H9 (cell line): Measurements from ENCODE around the gene MON2. TPM values are rescaled to one million over a fixed set of nuclear protein-coding genes. Genes with fewer than 3 reads are reported as not detected.

Source experiments
- DNase-seq: peaks from one replicate; pipeline ENCODE4 v3.0.0-alpha.2; 2017
- H2AFZ ChIP-seq: one replicate; pipeline ENCODE4 v1.6.1; 2013; ENCODE audit warnings: mild to moderate bottlenecking, low read length, control low read depth, moderate library complexity
- H2AK5ac ChIP-seq: 2 replicates; pipeline ENCODE4 v1.6.1; 2013; ENCODE audit warnings: low read length, control low read depth, mixed read lengths; ENCODE audit not compliant: insufficient read length
- H2BK120ac ChIP-seq: one replicate; pipeline ENCODE4 v1.6.1; 2013; ENCODE audit warnings: low read depth, mild to moderate bottlenecking, low read length, control low read depth, inconsistent platforms; ENCODE audit not compliant: poor library complexity, severe bottlenecking
- H2BK12ac ChIP-seq: 2 replicates; pipeline ENCODE4 v1.6.1; 2013; ENCODE audit warnings: low read length, control low read depth, mixed read lengths, low read depth; ENCODE audit not compliant: insufficient read length
- H2BK15ac ChIP-seq: 2 replicates; pipeline ENCODE4 v1.6.1; 2013; ENCODE audit warnings: low read depth, low read length, control low read depth
- H2BK20ac ChIP-seq: one replicate; pipeline ENCODE4 v1.6.1; 2013; ENCODE audit warnings: low read depth, mild to moderate bottlenecking, low read length, control low read depth, inconsistent platforms; ENCODE audit not compliant: poor library complexity, severe bottlenecking
- H2BK5ac ChIP-seq: 2 replicates; pipeline ENCODE4 v1.6.1; 2013; ENCODE audit warnings: low read length, control low read depth, mixed read lengths; ENCODE audit not compliant: insufficient read length
- H3K14ac ChIP-seq: 2 replicates; pipeline ENCODE4 v1.6.1; 2013; ENCODE audit warnings: low read length, control low read depth; ENCODE audit not compliant: insufficient read depth
- H3K18ac ChIP-seq: 2 replicates; pipeline ENCODE4 v1.6.1; 2013; ENCODE audit warnings: low read depth, mild to moderate bottlenecking, mixed read lengths, low read length, control low read depth; ENCODE audit not compliant: insufficient read length
- H3K23ac ChIP-seq: 2 replicates; pipeline ENCODE4 v1.6.1; 2013; ENCODE audit warnings: low read length, control low read depth, mixed read lengths, low read depth; ENCODE audit not compliant: insufficient read length
- H3K23me2 ChIP-seq: 2 replicates; pipeline ENCODE4 v1.6.1; 2013; ENCODE audit warnings: low read depth, mild to moderate bottlenecking, mixed read lengths, low read length, control low read depth; ENCODE audit not compliant: insufficient read length, poor library complexity, severe bottlenecking
- H3K27ac ChIP-seq: 2 replicates; pipeline ENCODE4 v1.5.1; 2013; ENCODE audit warnings: low read length, control low read depth, mixed read lengths, low read depth; ENCODE audit not compliant: insufficient read length
- H3K27me3 ChIP-seq: 2 replicates; pipeline ENCODE4 v1.6.1; 2013; ENCODE audit warnings: low read length, control low read depth, inconsistent platforms; ENCODE audit not compliant: insufficient read depth
- H3K4ac ChIP-seq: 2 replicates; pipeline ENCODE4 v1.6.1; 2013; ENCODE audit warnings: low read depth, mild to moderate bottlenecking, control low read depth, inconsistent platforms, low read length, moderate library complexity
- H3K4me1 ChIP-seq: 2 replicates; pipeline ENCODE4 v1.6.1; 2013; ENCODE audit warnings: low read length, control low read depth, inconsistent platforms; ENCODE audit not compliant: insufficient read depth
- H3K4me2 ChIP-seq: 2 replicates; pipeline ENCODE4 v1.6.1; 2013; ENCODE audit warnings: low read length, control low read depth, mixed read lengths; ENCODE audit not compliant: insufficient read length, insufficient read depth
- H3K56ac ChIP-seq: 2 replicates; pipeline ENCODE4 v1.6.1; 2013; ENCODE audit warnings: low read depth, mild to moderate bottlenecking, mixed read lengths, low read length, control low read depth; ENCODE audit not compliant: insufficient read length
- H3K79me1 ChIP-seq: 2 replicates; pipeline ENCODE4 v1.6.1; 2013; ENCODE audit warnings: low read depth, mild to moderate bottlenecking, moderate library complexity, low read length, control low read depth, inconsistent platforms; ENCODE audit not compliant: insufficient read depth, poor library complexity, severe bottlenecking
- H3K79me2 ChIP-seq: 2 replicates; pipeline ENCODE4 v1.6.1; 2013; ENCODE audit warnings: low read length, control low read depth, inconsistent platforms; ENCODE audit not compliant: insufficient read depth
- H3K9ac ChIP-seq: 2 replicates; pipeline ENCODE4 v1.6.1; 2013; ENCODE audit warnings: low read length, control low read depth, mixed read lengths; ENCODE audit not compliant: insufficient read length; ENCODE audit errors: extremely low read depth
- H3K9me3 ChIP-seq: one replicate; pipeline ENCODE4 v1.6.1; 2013; ENCODE audit warnings: low read depth, low read length, inconsistent platforms; ENCODE audit not compliant: control insufficient read depth
- H3T11ph ChIP-seq: one replicate; pipeline ENCODE4 v1.6.1; 2013; ENCODE audit warnings: mild to moderate bottlenecking, low read length, control low read depth, inconsistent platforms
- H4K20me1 ChIP-seq: one replicate; pipeline ENCODE4 v1.6.1; 2013; ENCODE audit not compliant: control insufficient read depth, insufficient read length, insufficient read depth
- H4K5ac ChIP-seq: 2 replicates; pipeline ENCODE4 v1.6.1; 2013; ENCODE audit warnings: low read depth, mild to moderate bottlenecking, mixed read lengths, low read length, control low read depth; ENCODE audit not compliant: insufficient read length
- H4K8ac ChIP-seq: replicated peaks from 2 replicates; pipeline ENCODE4 v1.6.1; 2013; ENCODE audit warnings: low read length, control low read depth, mixed read lengths, low read depth; ENCODE audit not compliant: insufficient read length
- H4K91ac ChIP-seq: 2 replicates; pipeline ENCODE4 v1.6.1; 2013; ENCODE audit warnings: low read depth, mild to moderate bottlenecking, moderate library complexity, mixed read lengths, low read length, control low read depth; ENCODE audit not compliant: insufficient read length
- H3K27ac Mint-ChIP-seq, 3 experiments: 2 replicates in 2 of 3; 3 replicates in 1 of 3; pipeline ENCODE4 v1.8.0; 2020 to 2021; ENCODE audit warnings: mixed read lengths in 3 of 3, mild to moderate bottlenecking in 1 of 3, moderate library complexity in 1 of 3
- H3K27me3 Mint-ChIP-seq: 2 replicates; pipeline ENCODE4 v1.8.0; 2021; ENCODE audit warnings: low read depth, mild to moderate bottlenecking, moderate library complexity, mixed read lengths
- H3K36me3 Mint-ChIP-seq, 3 experiments: 2 replicates in 2 of 3; 3 replicates in 1 of 3; pipeline ENCODE4 v1.8.0; 2020 to 2021; ENCODE audit warnings: low read depth in 3 of 3, mixed read lengths in 3 of 3; ENCODE audit not compliant: insufficient read depth in 1 of 3
- H3K4me1 Mint-ChIP-seq, 2 experiments: 2 replicates each; pipeline ENCODE4 v1.8.0; 2020; ENCODE audit warnings: mixed read lengths in 2 of 2
- H3K4me3 Mint-ChIP-seq, 2 experiments: 2 replicates in 1 of 2; 3 replicates in 1 of 2; pipeline ENCODE4 v1.8.0; 2020 to 2021; ENCODE audit warnings: mild to moderate bottlenecking in 2 of 2, mixed read lengths in 2 of 2, moderate library complexity in 1 of 2
- H3K9me3 Mint-ChIP-seq, 2 experiments: 2 replicates in 1 of 2; 3 replicates in 1 of 2; pipeline ENCODE4 v1.8.0; 2020; ENCODE audit warnings: mild to moderate bottlenecking in 2 of 2, mixed read lengths in 2 of 2, moderate library complexity in 1 of 2
- WGBS: extraction: QIAGEN DNeasy Blood & Tissue Kit; methylation state at CpG from one replicate; pipeline ENCODE4 v1.1.7; 2013; ENCODE audit warnings: missing lambda C conversion rate, low lambda C conversion rate, mixed read lengths; ENCODE audit not compliant: insufficient read length; ENCODE audit errors: extremely low coverage; 5-methylcytosine and 5-hydroxymethylcytosine counted together
- total RNA-seq: library from RNA; stranded (reverse); gene quantifications from 2 replicates; pipeline ENCODE4 v1.2.1, GENCODE V29; 2021
- TF ChIP-seq, protein P1 (sequence below): fragments of 200-600 bp; sonication (generic); conservative IDR thresholded peaks from 3 replicates; pipeline ENCODE4 v1.8.0; 2021; ENCODE audit warnings: antibody characterized with exemption, mild to moderate bottlenecking

Gene MON2
- total RNA-seq, 1 experiment from 2014 or later = 21.9 TPM

DNA sequence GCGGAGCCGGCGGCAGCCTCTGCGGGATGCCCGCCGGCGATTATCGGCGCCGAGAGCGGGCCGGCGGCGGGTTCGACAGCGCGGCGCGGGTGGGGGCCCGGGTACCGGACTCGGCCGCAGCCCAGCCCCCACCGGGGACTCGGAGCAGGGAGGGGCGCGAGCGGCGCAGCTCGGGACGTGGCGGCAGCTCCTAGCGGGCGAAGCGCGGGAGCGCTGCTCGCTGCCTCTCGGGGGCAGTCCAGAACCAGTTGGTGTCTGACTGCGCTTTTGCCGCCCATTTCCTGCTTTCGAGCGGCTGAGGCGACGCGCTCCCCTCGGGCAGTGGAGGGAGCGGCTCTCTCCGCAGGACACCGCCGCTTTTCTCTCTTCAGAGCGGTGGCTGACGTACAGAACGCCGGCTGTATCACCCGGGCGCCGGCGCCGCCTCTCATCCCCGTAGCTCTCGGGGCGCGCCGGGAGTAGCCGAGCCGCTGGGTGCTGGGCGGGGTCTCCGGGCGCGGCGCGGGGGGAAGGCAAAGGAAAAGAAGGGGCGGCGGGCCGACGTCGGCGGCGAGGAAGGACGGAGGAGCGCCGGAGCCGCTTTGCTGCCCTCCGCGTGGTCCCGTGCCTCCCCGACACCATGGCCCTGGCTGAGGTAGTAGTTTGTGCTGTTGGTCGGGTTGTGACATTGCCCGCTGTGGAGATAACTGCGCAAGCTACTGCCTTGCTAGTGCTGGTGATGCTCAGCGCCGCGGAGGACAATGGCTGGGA is 136.6 kb downstream of the MON2 start:
- Histone ChIP-seq H3K4me1 (no peaks in the 10 kb centered on the region), H3K9me3 (no peaks in the 10 kb centered on the region), H3K18ac (peak overlapping the region; percentile 89), H4K8ac (no peak overlapping the region), H2BK15ac (no peak overlapping the region; the same call in 1 of the 2 replicates), H3K79me1 (no peaks in the 10 kb centered on the region), H4K20me1 (no peaks in the 10 kb centered on the region), H3T11ph (no peak overlapping the region), H2BK5ac (no peak overlapping the region), H3K23me2 (peaks cover 15% of the 10 kb centered on the region), H3K4ac (peak overlapping the region; percentile 10; the same call in 1 of the 2 replicates), H2AFZ (no peak overlapping the region), H3K9ac (peak overlapping the region; percentile 98), H3K14ac (peak overlapping the region; percentile 98), H3K4me2 (peak overlapping the region; percentile 92), H3K27ac (peak overlapping the region; percentile 81), H2BK20ac (no peak overlapping the region), H2BK120ac (no peak overlapping the region), H4K91ac (peak overlapping the region; percentile 29), H3K79me2 (peaks cover 17% of the 10 kb centered on the region; the same call in 1 of the 2 replicates), H2AK5ac (no peak overlapping the region), H3K27me3 (no peaks in the 10 kb centered on the region), H2BK12ac (no peak overlapping the region), H3K23ac (no peak overlapping the region), H3K56ac (peak overlapping the region; percentile 18), H4K5ac (peak overlapping the region; percentile 88)
- peak; percentile 84 for DNase-seq
- peak overlapping the region; percentile 73 to 90 for H3K4me3 Mint-ChIP-seq
- peaks cover 0 to 8% (median 0%) of the 10 kb centered on the region in 3 experiments; a peak in 3 of 7 replicates for H3K36me3 Mint-ChIP-seq
- peak overlapping the region; percentile 15 to 100 (median 98); a peak in 4 of 7 replicates for H3K27ac Mint-ChIP-seq
- H3K9me3 Mint-ChIP-seq = no peaks in the 10 kb centered on the region
- H3K27me3 Mint-ChIP-seq = no peaks in the 10 kb centered on the region
- TF ChIP-seq, protein P1, sequence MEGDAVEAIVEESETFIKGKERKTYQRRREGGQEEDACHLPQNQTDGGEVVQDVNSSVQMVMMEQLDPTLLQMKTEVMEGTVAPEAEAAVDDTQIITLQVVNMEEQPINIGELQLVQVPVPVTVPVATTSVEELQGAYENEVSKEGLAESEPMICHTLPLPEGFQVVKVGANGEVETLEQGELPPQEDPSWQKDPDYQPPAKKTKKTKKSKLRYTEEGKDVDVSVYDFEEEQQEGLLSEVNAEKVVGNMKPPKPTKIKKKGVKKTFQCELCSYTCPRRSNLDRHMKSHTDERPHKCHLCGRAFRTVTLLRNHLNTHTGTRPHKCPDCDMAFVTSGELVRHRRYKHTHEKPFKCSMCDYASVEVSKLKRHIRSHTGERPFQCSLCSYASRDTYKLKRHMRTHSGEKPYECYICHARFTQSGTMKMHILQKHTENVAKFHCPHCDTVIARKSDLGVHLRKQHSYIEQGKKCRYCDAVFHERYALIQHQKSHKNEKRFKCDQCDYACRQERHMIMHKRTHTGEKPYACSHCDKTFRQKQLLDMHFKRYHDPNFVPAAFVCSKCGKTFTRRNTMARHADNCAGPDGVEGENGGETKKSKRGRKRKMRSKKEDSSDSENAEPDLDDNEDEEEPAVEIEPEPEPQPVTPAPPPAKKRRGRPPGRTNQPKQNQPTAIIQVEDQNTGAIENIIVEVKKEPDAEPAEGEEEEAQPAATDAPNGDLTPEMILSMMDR = peak; percentile 56
- H3K4me1 Mint-ChIP-seq = peaks cover 43 to 49% of the 10 kb centered on the region in 2 experiments
- no CpG with 5 or more reads among the region's 94 CpGs for WGBS
